GM12872 (cell line): ENCODE results near the gene SLC9A2.

Experiments used
- CTCF ChIP-seq: IDR thresholded peaks from 3 replicates; pipeline ENCODE4 v1.5.1; 2011; ENCODE audit warnings: low read depth, mild to moderate bottlenecking, low read length, moderate library complexity; ENCODE audit not compliant: insufficient read depth

Gene SLC9A2

DNA sequence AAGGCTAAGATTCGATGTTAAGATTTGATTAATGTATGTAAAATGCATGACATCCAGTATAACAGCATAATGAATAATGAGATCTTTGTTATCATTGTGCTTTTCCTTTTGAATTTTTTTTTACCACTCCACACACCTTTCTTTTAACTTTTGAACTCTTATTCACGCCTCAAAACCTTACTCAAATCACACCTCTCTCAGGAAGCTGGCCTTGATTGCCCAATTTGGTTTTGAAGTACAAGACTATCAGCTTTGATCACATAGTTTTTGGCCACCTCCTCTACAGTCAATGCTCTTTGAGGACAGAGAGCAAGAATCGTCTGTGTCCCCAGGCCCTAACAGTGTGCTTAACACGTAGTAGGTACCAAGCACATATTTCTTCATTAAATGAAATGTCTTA lies 29.9 kb upstream of the SLC9A2 start:
- TF ChIP-seq CTCF = no peak

DNA sequence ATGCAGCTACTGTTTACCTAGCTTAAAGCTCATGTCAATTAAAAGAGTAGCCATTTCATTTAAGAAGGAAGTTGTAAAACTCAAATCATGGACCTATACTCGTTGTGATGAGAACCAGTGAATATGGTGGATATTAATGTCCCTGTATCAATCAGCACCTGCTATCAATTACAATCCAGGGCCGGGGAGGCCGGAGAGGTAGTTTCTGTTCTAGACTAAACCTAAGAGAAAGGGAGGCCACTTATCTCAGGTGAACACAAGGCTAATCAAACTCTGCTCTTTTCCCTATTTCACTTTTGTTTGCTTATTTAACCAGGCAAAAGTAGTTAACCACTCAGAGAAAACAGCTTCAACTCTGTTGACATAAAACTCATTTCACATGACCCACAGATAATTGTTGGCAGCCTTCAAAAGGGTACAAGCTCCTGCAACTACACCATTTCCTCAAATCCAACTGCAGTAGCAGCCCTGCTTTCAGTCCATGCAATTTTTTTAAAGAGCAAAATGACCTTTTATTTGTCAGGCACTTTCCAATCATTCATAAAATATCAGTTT lies 27.8 kb upstream of the SLC9A2 start:
- TF ChIP-seq CTCF = no peak

GRCh38 chr2:102592601-102593000 lies 26.8 kb upstream of the SLC9A2 start:
- peak; percentile 43; the same call in 2 of the 3 replicates for TF ChIP-seq CTCF

DNA sequence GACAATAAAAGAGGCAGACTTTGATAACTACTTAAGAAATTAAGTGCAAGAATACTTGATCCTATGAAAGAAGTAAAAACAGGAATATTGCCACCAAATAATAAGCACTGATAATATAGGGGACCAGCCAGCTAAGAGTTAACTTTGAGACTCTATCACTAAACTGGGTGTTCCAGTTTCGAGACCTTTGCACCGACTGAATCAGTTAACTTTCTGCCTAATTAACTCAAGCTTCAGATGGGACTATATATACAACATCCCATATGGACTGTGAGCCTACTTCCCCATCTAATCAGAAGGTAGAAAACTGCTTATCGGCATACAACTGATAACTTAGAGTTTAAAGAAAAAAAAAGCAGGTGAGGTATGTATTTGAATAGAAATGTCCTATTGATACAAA lies 25.8 kb upstream of the SLC9A2 start:
- no peak for TF ChIP-seq CTCF

GRCh38 chr2:102594445-102595016 lies 24.8 kb upstream of the SLC9A2 start:
- no peak for TF ChIP-seq CTCF

DNA sequence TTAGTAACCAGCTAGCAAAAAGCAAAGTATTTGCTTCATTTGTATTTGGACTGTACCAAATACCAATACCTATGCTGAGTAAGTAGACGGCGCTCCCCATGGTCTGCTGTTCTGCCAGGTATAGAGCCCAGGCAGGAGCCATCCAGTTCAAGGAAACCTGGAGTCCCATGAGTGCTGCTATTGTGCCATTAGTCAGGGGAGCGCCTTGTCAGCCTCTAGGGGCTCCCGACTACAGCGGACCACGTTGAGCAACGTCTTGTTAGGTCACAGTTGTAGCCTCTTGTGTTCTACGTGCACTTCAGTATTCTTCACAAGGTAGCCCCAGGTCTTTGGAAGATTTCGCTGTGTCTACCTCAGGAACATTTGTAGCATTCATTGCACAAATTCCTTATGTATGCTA lies 21.6 kb upstream of the SLC9A2 start:
- no peak for TF ChIP-seq CTCF

GRCh38 chr2:102599486-102599885 lies 19.9 kb upstream of the SLC9A2 start:
- TF ChIP-seq CTCF = no peak
